GM19455 (cell line): Measurements from ENCODE around the gene BHLHA9.
"Not testable (repeated sequence)": the region's sequence is repeated elsewhere in the genome, so short reads cannot be mapped to it uniquely, and the experiment has no call there.

ENCODE experiments used
- ATAC-seq: cut with Tn5 transposase; IDR thresholded peaks from one replicate; pipeline ENCODE4 v1.9.1; 2021; ENCODE audit not compliant: unreplicated experiment

BHLHA9 gene

DNA sequence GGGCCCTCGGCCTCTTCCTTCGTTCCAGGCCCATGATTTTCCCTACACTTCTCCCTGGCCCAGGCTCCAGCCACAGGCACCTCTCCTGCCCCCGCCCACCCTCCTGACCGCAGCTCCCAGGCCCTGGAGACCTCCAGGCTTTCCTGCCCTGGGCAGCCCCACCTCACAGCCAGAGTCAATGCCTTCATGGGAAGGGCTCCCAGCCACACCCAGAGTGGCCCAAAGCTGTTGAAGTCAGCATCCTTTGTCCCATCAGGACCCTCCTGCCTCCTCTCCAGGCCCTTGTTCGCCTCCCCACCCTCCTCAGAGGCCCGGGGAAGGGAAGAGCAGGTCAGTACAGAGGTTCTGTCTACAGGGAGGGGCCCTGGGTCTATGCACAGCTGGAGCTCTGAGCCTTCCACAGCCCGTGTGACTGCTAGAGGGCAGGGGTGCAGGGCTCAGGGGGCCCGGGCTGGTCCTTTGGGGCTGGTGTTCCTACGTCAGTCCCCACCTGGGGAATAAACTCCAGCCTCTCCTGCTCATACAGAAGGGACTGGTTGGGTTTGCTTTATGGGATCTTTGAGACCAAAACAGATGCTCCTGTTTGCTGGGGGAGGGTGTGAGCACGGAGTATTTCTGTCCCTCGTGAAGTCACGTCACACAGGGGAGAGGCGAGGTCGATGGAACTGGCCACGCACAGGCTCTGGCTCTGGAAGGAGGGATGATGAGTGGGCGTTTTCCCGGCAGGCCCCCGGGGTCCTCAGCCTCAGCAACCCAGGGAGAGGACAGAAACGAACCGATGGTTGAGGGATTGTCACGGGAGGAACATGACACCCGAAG is 29.5 kb downstream of the BHLHA9 start:
- no peak for ATAC-seq

DNA sequence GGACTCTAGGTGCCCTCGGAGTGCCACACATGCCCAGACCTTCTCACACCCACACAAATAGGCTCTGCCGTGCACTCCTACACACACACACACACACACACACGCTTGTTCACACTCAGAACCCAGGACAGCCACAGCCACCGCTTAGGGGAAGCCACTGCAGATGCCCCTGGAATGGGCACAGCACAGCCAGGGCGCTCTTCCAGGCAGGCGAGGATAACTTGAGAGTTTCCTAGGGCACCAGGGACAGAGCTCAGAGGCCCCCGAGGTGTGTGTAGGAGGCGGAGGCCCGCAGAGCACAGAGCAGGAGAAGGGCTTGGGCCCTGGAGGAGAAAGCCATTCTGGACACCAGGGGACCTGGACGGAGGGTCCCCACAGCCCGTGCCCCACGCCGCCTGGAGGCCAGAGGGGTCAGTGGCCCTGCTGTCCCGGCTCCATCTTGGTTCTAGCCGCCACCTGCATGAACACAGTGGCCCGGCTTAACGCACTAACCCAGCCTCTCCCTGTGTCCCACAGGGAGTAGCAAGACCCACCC is 30.2 kb downstream of the BHLHA9 start:
- no peak for ATAC-seq

DNA sequence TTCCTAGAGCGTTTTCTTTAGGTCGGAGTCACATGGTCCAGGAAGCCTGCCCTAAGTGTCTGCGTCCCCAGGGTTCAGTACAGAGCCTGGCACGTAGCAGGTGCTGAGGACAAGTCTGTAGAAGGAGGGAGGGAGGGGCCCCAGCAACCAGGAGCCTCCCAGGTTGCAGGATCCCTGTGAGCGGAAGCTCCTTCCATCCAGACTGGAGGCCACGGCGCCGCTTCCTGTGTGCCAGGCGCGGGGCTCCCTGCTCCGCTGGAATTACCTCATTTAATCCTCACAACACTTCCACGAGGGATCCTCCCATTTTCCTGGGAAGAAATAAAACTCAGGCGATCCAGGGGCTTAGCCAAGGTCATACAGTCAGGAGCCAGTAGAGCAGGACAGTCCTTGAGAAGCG is 31.3 kb downstream of the BHLHA9 start:
- ATAC-seq: no peak

- no peak for ATAC-seq
These were observed 32.5 kb downstream of the BHLHA9 start for GRCh38 chr17:1302761-1303160.

DNA sequence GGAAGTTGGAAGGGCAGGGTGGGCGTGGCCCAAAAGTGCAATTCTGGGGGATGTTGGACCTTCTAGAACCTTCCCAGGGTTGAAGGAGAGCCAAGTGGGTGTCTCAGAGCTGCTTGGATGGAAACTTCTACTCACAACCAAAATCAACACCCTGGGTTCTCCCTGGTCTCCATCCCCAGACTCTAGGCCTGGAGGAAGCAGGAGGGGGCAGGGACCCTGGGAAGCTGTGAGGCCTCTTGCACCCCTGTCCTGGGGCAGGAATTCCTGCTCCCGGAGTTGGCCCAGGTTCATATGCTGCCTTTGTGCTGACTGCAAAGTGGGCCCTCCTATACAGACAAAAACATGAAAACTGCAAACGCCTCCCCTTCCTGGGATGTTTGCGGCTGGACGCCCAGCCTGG is 34.3 kb downstream of the BHLHA9 start:
- ATAC-seq: no peak

GRCh38 chr17:1304962-1305563 is 34.8 kb downstream of the BHLHA9 start:
- no peak for ATAC-seq

GRCh38 chr17:1307829-1308228 is 37.6 kb downstream of the BHLHA9 start:
- not testable (repeated sequence) for ATAC-seq

- no peak for ATAC-seq
These were observed 42.1 kb downstream of the BHLHA9 start for GRCh38 chr17:1312261-1312870.

DNA sequence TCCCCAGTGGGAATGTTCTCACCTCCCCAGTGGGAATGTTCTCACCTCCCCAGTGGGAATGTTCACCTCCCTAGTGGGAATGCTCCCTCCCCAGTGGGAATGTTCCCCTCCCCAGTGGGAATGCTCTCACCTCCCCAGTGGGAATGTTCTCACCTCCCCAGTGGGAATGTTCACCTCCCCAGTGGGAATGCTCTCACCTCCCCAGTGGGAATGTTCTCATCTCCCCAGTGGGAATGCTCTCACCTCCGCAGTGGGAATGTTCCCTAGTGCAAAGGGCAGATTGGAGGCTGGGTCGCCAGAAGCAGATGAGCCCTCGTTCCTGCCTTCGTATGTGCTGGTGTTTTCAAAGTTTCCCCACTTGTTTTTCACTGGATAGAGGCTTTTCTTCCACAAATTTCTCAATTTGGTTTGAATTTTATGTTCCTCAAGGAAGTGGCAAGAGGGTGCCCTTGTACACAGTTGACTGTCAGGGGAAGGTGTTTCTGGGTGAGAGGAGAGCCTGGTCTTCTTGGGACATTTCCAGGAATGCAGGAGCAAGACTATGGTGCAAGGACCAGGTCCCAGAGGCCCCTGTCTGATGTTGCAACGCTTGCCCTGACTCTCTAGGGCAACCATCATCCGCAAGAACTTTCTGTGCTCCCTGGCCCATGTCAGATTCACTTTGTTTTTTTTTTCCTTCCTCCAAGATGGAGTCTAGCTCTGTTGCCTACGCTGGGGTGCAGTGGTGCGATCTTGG is 43.2 kb downstream of the BHLHA9 start:
- no peak for ATAC-seq

GRCh38 chr17:1315409-1315808 is 45.2 kb downstream of the BHLHA9 start:
- no peak for ATAC-seq

DNA sequence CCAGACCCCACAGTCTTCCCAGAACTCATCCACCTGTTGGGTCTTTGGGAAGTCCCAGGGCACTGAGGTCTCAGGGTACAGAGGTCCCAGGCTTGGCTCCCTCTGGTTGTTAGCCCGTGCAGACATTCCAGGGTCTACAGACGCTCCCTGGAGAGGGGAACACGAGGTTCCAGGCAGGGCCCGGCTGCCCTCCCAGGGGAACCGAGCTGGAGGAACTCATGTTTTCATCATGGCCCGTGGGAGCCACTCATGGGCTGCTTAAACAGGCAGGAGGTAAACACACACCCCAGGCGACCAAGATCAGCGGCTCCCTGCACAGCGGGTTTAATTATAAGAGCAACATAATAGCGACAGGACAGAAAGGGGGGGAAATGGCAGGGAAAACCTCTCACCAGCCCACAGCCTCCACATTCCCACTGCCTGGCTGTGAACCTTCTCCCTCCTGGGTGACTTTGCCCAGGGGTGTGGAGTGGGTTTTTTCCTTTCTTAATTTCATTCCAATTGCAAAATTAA is 45.7 kb downstream of the BHLHA9 start:
- ATAC-seq: no peak
